ENCODE data around the gene MYO9B. TPM values are rescaled to one million over a fixed set of nuclear protein-coding genes. Genes with fewer than 3 reads are reported as not detected.

MYO9B gene
- total RNA-seq, 4 donors from 2014 or later, result 72.0 to 158 (median 82.8) TPM

DNA sequence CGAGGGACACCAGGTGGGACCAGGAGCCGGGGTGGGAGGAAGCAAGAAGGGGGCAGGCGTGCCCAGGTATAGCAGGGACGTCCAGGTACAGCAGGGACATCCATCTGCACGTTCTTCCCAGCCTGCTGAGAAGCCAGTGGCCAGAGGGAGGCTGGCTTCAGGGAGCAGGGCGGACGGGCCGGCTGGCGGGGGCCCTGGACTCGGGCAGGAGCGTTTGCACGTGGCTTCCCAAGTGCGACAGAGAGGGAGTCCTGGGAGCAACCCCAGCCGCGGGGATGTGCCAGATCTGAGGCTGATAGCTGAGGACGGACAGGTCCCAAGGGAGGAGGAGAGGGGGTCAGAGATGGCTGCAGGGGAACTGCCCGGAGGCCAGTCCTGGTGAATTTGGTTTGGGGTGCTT, 36.7 kb downstream of the MYO9B start:
- TF ChIP-seq, protein P1, sequence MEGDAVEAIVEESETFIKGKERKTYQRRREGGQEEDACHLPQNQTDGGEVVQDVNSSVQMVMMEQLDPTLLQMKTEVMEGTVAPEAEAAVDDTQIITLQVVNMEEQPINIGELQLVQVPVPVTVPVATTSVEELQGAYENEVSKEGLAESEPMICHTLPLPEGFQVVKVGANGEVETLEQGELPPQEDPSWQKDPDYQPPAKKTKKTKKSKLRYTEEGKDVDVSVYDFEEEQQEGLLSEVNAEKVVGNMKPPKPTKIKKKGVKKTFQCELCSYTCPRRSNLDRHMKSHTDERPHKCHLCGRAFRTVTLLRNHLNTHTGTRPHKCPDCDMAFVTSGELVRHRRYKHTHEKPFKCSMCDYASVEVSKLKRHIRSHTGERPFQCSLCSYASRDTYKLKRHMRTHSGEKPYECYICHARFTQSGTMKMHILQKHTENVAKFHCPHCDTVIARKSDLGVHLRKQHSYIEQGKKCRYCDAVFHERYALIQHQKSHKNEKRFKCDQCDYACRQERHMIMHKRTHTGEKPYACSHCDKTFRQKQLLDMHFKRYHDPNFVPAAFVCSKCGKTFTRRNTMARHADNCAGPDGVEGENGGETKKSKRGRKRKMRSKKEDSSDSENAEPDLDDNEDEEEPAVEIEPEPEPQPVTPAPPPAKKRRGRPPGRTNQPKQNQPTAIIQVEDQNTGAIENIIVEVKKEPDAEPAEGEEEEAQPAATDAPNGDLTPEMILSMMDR (IDR thresholded peaks at IDR 0.05; ENCODE audit: low read depth), result no peak

DNA sequence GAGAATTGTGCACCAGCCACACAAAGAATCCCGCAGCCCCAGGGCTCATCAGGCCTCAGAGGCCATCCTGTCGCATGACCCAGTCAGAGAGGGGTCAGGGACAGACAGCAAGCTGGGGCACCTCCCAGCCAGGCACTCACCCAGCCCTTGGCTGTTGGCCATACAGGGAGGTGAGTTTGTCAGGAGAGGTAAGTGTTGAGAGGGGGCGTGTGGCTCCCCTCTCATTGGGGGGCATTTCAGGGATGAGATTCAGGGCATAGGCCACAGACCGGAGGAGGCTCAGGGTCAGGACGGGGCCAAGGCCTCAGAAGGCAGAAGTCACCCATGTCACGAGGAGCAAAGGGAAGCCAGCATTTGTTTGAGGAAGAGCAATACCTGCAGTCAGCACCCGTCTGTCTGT, 37.1 kb downstream of the MYO9B start:
- TF ChIP-seq, protein P1 (IDR thresholded peaks at IDR 0.05; ENCODE audit: low read depth), result no peak

DNA sequence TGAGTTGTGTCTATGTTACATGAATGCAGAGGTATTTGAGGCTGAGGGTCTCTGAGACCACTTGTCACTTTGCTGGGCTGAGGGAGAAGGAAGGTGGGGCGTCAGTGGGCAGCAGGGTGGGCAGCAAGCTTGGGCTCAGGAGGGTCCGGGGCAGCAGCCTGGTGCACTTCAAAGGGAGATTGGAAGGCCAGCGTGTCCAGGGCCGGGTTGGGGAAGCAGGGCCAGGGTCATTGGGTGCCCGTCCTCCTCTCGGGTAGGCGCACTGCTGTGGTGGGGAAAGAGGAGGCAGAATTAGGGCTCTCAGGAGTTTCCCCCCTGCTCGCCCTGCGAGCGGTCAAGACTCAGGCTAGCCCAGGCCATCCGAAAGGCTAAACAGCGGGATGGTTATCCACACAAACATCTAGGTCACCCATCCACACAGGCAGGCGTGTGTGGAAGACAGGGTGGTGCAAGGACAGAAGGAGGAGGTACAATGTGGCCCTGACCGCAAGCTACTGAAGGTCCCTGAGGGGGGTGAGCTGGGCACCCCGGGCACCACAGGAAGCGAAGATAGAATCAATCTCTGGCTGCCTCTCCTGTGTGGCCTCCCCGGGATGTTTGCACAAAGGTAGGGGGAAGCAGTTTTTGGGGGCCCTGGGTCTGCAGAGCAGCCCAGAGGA, 37.7 kb downstream of the MYO9B start:
- TF ChIP-seq, protein P1 (IDR thresholded peaks at IDR 0.05; ENCODE audit: low read depth), result no peak

DNA sequence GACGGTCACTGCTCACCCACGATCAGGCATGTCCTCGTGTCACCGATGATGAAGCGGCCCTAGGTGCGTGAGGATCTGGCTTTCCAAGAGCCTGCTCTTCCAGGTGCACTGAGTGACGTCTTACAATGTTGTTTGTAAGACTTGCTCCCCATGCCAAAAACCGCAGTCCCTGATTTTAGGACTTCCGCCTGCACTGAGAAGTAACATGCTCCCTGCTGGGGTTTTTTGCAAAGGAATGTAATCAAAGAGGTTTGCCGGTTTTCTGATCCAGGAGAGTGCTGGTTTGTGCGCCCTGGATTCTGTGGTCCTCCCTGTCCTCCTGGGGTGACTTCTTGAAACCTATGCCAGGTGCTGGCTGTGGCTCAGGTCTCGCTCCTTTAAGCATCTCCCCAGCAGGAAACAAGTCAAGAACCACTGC, 38.8 kb downstream of the MYO9B start:
- TF ChIP-seq, protein P1 (IDR thresholded peaks at IDR 0.05; ENCODE audit: low read depth), result no peak

DNA sequence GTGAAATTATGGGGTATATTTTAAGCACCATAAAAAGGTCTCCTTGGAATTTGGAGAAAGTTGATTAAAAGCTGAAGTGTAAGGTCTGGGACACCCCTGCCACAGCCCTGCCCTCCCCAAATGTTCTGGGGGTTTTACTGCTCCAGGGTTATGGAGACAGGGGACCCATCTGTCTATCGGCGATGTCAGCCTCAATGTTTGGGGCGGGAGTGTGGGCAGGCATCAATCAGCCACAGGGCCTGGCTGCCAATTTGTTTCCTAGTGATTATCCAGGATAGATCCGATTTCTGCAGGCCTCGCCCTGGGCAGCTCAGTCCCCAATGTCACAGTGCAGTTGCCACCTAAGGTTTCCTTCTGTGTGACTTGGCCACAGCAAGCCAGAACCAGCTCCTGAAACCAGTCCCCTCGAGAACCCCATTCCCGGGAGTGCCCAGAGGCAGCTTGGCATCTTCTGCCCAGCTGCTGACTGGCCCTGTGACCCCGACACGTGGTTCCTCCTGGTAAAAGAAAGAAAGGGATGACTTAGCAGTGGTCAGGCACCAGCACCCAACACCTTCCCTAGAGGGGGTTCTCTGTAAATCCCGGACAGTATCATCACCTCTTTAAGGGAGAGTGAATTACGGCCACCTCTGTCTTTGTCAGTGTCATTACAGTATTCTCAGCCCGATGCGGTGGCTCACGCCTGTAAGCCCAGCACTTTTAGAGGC, 41.6 kb downstream of the MYO9B start:
- TF ChIP-seq, protein P1 (IDR thresholded peaks at IDR 0.05; ENCODE audit: low read depth), result no peak

DNA sequence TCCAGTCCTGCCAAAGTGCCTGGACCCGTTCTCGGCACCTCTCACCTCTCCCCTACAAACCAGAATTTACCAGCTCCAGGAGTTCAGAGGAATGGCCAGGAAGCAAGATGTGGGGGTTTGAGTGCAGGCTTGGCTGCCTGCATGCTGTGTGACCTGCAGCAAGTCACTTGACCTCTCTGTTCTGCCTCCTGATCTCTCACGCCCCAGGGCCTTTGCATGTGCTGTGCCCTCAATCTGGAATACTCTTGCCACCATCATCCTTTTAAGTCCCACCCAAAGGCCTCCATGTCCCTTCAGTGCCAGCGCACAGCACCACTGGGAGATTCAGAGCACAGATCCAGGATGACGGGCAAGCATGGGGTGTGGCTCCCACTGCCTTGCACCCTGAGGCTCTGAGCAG, 43.4 kb downstream of the MYO9B start:
- TF ChIP-seq, protein P1 (IDR thresholded peaks at IDR 0.05; ENCODE audit: low read depth), result no peak

DNA sequence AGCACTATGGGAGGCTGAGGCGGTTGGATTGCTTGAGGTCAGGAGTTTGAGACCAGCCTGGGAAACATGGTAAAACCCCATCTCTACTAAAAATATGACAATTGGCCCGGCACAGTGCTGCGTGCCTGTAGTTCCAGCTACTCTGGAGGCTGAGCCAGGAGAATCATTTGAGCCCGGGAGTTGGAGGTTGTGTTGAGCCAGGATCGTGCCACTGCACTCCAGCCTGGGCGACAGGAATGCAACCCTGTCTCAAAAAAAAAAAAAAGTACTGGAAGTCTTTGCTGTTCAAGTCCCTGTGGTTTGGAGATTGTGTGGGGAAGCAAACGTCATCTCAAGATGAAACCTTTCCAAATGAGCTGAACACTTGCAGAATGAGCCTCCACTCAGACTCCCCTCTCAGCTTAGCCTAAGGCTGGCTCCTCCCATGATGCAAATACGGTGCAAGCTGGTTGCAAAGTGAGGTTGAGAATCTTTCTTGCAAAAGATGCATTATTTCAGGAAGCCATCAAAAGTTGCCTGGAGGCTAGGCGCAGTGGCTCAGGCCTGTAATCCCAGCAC, 46.2 kb downstream of the MYO9B start:
- TF ChIP-seq, protein P1 (IDR thresholded peaks at IDR 0.05; ENCODE audit: low read depth), result no peak

All from subcutaneous adipose tissue (tissue), 4 donors.